Ishikawa (cell line): ENCODE data around the gene KRTAP10-1.

Experiments
- CREB1 ChIP-seq: IDR thresholded peaks from 2 replicates; pipeline ENCODE4 v1.6.1; 2012; ENCODE audit warnings: low read depth
- FOXM1 ChIP-seq: IDR thresholded peaks from 2 replicates; pipeline ENCODE4 v1.6.1; 2012; ENCODE audit warnings: low read depth, borderline replicate concordance
- RAD21 ChIP-seq: IDR thresholded peaks from 2 replicates; pipeline ENCODE4 v1.6.1; 2012; ENCODE audit warnings: low read depth
- TAF1 ChIP-seq: IDR thresholded peaks from 2 replicates; pipeline ENCODE4 v1.6.1; 2012; ENCODE audit warnings: low read depth, mild to moderate bottlenecking
- TF ChIP-seq, protein P1 (sequence below): IDR thresholded peaks from 2 replicates; pipeline ENCODE4 v1.6.1; 2012
- TF ChIP-seq, protein P2 (sequence below): IDR thresholded peaks from 2 replicates; pipeline ENCODE4 v1.6.1; 2012; ENCODE audit warnings: low read depth, mild to moderate bottlenecking

DNA sequence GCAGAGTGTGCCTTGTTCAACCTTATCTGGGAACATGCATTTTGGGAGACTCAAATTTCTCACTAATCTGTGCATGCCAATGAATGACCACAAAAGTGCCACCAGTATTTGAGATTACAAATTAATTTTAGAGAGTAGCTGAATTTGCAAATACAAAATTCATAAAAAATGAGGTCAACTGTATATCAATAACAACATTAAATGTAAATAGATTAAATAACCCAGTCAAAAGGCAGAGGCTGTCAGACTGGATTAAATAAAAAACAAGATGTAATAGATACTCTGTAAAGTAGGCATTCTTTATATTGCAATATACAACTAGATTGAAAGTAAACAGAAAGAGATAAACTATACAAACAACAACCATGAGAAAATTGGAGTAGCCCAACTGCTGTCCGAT is 24.1 kb upstream of the KRTAP10-1 start:
- TF ChIP-seq, protein P1, sequence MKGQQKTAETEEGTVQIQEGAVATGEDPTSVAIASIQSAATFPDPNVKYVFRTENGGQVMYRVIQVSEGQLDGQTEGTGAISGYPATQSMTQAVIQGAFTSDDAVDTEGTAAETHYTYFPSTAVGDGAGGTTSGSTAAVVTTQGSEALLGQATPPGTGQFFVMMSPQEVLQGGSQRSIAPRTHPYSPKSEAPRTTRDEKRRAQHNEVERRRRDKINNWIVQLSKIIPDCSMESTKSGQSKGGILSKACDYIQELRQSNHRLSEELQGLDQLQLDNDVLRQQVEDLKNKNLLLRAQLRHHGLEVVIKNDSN = no peak
- TF ChIP-seq TAF1 (no peak), FOXM1 (no peak), RAD21 (no peak), CREB1 (no peak)
- TF ChIP-seq, protein P2, sequence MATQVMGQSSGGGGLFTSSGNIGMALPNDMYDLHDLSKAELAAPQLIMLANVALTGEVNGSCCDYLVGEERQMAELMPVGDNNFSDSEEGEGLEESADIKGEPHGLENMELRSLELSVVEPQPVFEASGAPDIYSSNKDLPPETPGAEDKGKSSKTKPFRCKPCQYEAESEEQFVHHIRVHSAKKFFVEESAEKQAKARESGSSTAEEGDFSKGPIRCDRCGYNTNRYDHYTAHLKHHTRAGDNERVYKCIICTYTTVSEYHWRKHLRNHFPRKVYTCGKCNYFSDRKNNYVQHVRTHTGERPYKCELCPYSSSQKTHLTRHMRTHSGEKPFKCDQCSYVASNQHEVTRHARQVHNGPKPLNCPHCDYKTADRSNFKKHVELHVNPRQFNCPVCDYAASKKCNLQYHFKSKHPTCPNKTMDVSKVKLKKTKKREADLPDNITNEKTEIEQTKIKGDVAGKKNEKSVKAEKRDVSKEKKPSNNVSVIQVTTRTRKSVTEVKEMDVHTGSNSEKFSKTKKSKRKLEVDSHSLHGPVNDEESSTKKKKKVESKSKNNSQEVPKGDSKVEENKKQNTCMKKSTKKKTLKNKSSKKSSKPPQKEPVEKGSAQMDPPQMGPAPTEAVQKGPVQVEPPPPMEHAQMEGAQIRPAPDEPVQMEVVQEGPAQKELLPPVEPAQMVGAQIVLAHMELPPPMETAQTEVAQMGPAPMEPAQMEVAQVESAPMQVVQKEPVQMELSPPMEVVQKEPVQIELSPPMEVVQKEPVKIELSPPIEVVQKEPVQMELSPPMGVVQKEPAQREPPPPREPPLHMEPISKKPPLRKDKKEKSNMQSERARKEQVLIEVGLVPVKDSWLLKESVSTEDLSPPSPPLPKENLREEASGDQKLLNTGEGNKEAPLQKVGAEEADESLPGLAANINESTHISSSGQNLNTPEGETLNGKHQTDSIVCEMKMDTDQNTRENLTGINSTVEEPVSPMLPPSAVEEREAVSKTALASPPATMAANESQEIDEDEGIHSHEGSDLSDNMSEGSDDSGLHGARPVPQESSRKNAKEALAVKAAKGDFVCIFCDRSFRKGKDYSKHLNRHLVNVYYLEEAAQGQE = no peak
